K562 (cell line): ENCODE measurements around the gene C6orf15. TPM values are rescaled to one million over a fixed set of nuclear protein-coding genes. Genes with fewer than 3 reads are reported as not detected.

Source experiments
- ARNT ChIP-seq, 2 experiments: fragments of 450-650 bp; IDR thresholded peaks; 2 replicates each; pipeline ENCODE4 v1.6.1; 2016; ENCODE audit warnings: mild to moderate bottlenecking in 1 of 2
- ATF6 ChIP-seq: sonication (generic); formaldehyde crosslinking; IDR thresholded peaks from 2 replicates; pipeline ENCODE4 v1.4.0; 2020; ENCODE audit warnings: mild to moderate bottlenecking, missing genetic modification reagents
- COPS2 ChIP-seq: fragments of 450-650 bp; conservative IDR thresholded peaks from 2 replicates; pipeline ENCODE4 v1.6.1; 2016; ENCODE audit warnings: mild to moderate bottlenecking, moderate library complexity
- CREB5 ChIP-seq: fragments of 250-450 bp; sonication (Bioruptor Pico); IDR thresholded peaks from 2 replicates; pipeline ENCODE4 v1.5.0; 2020; ENCODE audit warnings: mild to moderate bottlenecking
- E2F1 ChIP-seq: sonication (generic); formaldehyde crosslinking; IDR thresholded peaks from 2 replicates; pipeline ENCODE4 v1.8.1; 2023; ENCODE audit warnings: mild to moderate bottlenecking, missing genetic modification reagents, moderate library complexity
- FOXA1 ChIP-seq: fragments of 450-650 bp; IDR thresholded peaks from 2 replicates; pipeline ENCODE4 v1.6.1; 2016; ENCODE audit warnings: mild to moderate bottlenecking, borderline replicate concordance
- NR2C2 ChIP-seq, 2 experiments: fragments of 200-800 bp in 1 of 2; sonication (Bioruptor generic) in 1 of 2; sonication (generic) in 1 of 2; formaldehyde crosslinking in 1 of 2; IDR thresholded peaks; 2 replicates each; pipeline versions ENCODE4 v1.6.1 to v1.8.0; 2016 to 2022; ENCODE audit warnings: mild to moderate bottlenecking in 1 of 2, missing compliant biosample characterization in 1 of 2, missing genetic modification characterization in 1 of 2, missing genetic modification reagents in 1 of 2
- POU5F1 ChIP-seq: fragments of 150-350 bp; IDR thresholded peaks from 2 replicates; pipeline ENCODE4 v1.6.1; 2014; ENCODE audit warnings: borderline replicate concordance, low read length, low read depth, mild to moderate bottlenecking; ENCODE audit not compliant: partially characterized antibody
- RBM25 ChIP-seq: fragments of 200-400 bp; formaldehyde crosslinking; IDR thresholded peaks from 2 replicates; pipeline ENCODE4 v1.6.1; 2018; ENCODE audit warnings: low read length, low read depth, moderate library complexity; ENCODE audit not compliant: severe bottlenecking
- RCOR1 ChIP-seq, 2 experiments: IDR thresholded peaks; 2 replicates each; pipeline ENCODE4 v1.6.1; 2012; ENCODE audit warnings: low read depth in 2 of 2, low read length in 2 of 2, borderline replicate concordance in 1 of 2, improper control_type of control experiment in 1 of 2
- SRSF3 ChIP-seq: fragments of 200-400 bp; formaldehyde crosslinking; IDR thresholded peaks from 2 replicates; pipeline ENCODE4 v1.6.1; 2016; ENCODE audit warnings: mild to moderate bottlenecking, low read length, moderate library complexity; ENCODE audit not compliant: insufficient read depth
- ZNF174 ChIP-seq: fragments of 250-450 bp; sonication (Bioruptor Pico); IDR thresholded peaks from 2 replicates; pipeline ENCODE4 v1.4.0; 2020; ENCODE audit warnings: mild to moderate bottlenecking
- ZNF184 ChIP-seq: sonication (generic); formaldehyde crosslinking; IDR thresholded peaks from 2 replicates; pipeline ENCODE4 v1.5.0; 2020; ENCODE audit warnings: missing genetic modification reagents
- ZNF217 ChIP-seq: sonication (generic); formaldehyde crosslinking; IDR thresholded peaks from 2 replicates; pipeline ENCODE4 v1.8.0; 2022; ENCODE audit warnings: mild to moderate bottlenecking, missing genetic modification reagents
- ZNF766 ChIP-seq: fragments of 200-800 bp; sonication (Bioruptor generic); conservative IDR thresholded peaks from 2 replicates; pipeline ENCODE4 v1.6.1; 2016; ENCODE audit warnings: missing genetic modification characterization, missing compliant biosample characterization
- ZNF780A ChIP-seq: fragments of 250-450 bp; sonication (Bioruptor Pico); IDR thresholded peaks from 2 replicates; pipeline ENCODE4 v1.5.0; 2021; ENCODE audit warnings: mild to moderate bottlenecking
- polyA plus RNA-seq, 8 experiments: library from polyadenylated mRNA; depleted of rRNA in 4 of 8; stranded (reverse) in 5 of 8; unstranded in 3 of 8; fragments of >200 nt; fragmentation: Nextera tagmentation in 2 of 8; fragmentation: Illumina TruSeq in 1 of 8; extraction: Ambion mirVana in 2 of 8; extraction: Trizol in 1 of 8; gene quantifications; 2 replicates each; pipeline versions ENCODE4 v1.2.1 to v1.2.3, GENCODE V29; 2011 to 2014; ENCODE audit warnings: inconsistent platforms in 1 of 8, missing spikeins in 1 of 8
- total RNA-seq, 7 experiments: library from RNA; depleted of rRNA in 6 of 7; stranded (reverse); fragments of >200 nt in 6 of 7; fragmentation: Illumina TruSeq in 2 of 7; extraction: Trizol in 2 of 7; gene quantifications; 2 replicates each; pipeline versions ENCODE4 v1.2.1 to v1.2.3, GENCODE V29; 2011 to 2021; ENCODE audit warnings: low replicate concordance in 1 of 7
- TF ChIP-seq, protein P1 (sequence below): fragments of 450-650 bp; IDR thresholded peaks from 2 replicates; pipeline ENCODE4 v1.7.0; 2016; ENCODE audit warnings: borderline replicate concordance
- TF ChIP-seq, protein P2 (sequence below): fragments of 450-650 bp; IDR thresholded peaks from 2 replicates; pipeline ENCODE4 v1.6.1; 2017; ENCODE audit warnings: antibody characterized with exemption

The C6orf15 gene
- total and polyA plus RNA-seq, 9 of the 15 experiments (the other 6 are each of a cell fraction or from before 2014, with no cell fraction given), result not detected

GRCh38 chr6:31122791-31123706 lies 10.7 kb upstream of the C6orf15 start (continued):
- TF ChIP-seq RBM25 (no peak), ZNF184 (CRISPR knock-in tag) (no peak), SRSF3 (no peak), ARNT (IDR thresholded peaks at IDR 0.05) (no peak), NR2C2 (CRISPR knock-in tag; IDR thresholded peaks at IDR 0.05) (0 out of 2 replicates have a peak, but pooled peaks have one; percentile 15), NR2C2 (tag; IDR thresholded peaks at IDR 0.05) (no peak), ZNF174 (CRISPR knock-in tag) (no peak), ZNF217 (CRISPR knock-in tag) (no peak), E2F1 (no peak), CREB5 (no peak), RCOR1 (IDR thresholded peaks at IDR 0.05; ENCODE audit: borderline replicate concordance in 1 of 2, low read depth in 2 of 2, low read length in 2 of 2) (no peak), ZNF766 (CRISPR knock-in tag) (no peak), ZNF780A (CRISPR knock-in tag) (no peak), POU5F1 (no peak), COPS2 (no peak), ATF6 (CRISPR knock-in tag) (no peak), FOXA1 (no peak)
- TF ChIP-seq, protein P1, sequence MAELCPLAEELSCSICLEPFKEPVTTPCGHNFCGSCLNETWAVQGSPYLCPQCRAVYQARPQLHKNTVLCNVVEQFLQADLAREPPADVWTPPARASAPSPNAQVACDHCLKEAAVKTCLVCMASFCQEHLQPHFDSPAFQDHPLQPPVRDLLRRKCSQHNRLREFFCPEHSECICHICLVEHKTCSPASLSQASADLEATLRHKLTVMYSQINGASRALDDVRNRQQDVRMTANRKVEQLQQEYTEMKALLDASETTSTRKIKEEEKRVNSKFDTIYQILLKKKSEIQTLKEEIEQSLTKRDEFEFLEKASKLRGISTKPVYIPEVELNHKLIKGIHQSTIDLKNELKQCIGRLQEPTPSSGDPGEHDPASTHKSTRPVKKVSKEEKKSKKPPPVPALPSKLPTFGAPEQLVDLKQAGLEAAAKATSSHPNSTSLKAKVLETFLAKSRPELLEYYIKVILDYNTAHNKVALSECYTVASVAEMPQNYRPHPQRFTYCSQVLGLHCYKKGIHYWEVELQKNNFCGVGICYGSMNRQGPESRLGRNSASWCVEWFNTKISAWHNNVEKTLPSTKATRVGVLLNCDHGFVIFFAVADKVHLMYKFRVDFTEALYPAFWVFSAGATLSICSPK, result no peak
- TF ChIP-seq, protein P2, sequence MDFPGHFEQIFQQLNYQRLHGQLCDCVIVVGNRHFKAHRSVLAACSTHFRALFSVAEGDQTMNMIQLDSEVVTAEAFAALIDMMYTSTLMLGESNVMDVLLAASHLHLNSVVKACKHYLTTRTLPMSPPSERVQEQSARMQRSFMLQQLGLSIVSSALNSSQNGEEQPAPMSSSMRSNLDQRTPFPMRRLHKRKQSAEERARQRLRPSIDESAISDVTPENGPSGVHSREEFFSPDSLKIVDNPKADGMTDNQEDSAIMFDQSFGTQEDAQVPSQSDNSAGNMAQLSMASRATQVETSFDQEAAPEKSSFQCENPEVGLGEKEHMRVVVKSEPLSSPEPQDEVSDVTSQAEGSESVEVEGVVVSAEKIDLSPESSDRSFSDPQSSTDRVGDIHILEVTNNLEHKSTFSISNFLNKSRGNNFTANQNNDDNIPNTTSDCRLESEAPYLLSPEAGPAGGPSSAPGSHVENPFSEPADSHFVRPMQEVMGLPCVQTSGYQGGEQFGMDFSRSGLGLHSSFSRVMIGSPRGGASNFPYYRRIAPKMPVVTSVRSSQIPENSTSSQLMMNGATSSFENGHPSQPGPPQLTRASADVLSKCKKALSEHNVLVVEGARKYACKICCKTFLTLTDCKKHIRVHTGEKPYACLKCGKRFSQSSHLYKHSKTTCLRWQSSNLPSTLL, result no peak
